Testis (tissue), 3 donors: Measurements from ENCODE around the gene MGAT5B. TPM values are rescaled to one million over a fixed set of nuclear protein-coding genes. Genes with fewer than 3 reads are reported as not detected.
"Not testable (repeated sequence)": the region's sequence is repeated elsewhere in the genome, so short reads cannot be mapped to it uniquely, and the experiment has no call there.

ENCODE experiments used
- DNase-seq: peaks from one replicate; pipeline ENCODE4 v3.0.0-alpha.2; 2019
- H3K27ac ChIP-seq, 2 donors: fragments of 200-600 bp; sonication (generic); one replicate each; pipeline ENCODE4 v1.5.1; 2019
- H3K27me3 ChIP-seq: fragments of 200-600 bp; sonication (generic); one replicate; pipeline ENCODE4 v1.5.1; 2019
- H3K36me3 ChIP-seq: fragments of 200-600 bp; sonication (generic); one replicate; pipeline ENCODE4 v1.5.1; 2017; ENCODE audit warnings: low read depth; ENCODE audit errors: missing control alignments
- H3K4me1 ChIP-seq: fragments of 200-600 bp; sonication (generic); one replicate; pipeline ENCODE4 v1.5.1; 2019
- H3K4me3 ChIP-seq, 2 donors: fragments of 200-600 bp; sonication (generic); one replicate each; pipeline ENCODE4 v1.5.1; 2017 to 2019
- H3K9me3 ChIP-seq: fragments of 200-600 bp; sonication (generic); one replicate; pipeline ENCODE4 v1.5.1; 2017
- CTCF ChIP-seq, 3 experiments: fragments of 450-650 bp in 2 of 3; fragments of 200-600 bp in 1 of 3; sonication (generic) in 1 of 3; IDR thresholded peaks; one replicate each; pipeline ENCODE4 v1.5.1; 2016 to 2019; ENCODE audit warnings: antibody characterized with exemption in 3 of 3, mild to moderate bottlenecking in 2 of 3, moderate library complexity in 1 of 3
- POLR2A ChIP-seq: fragments of 450-650 bp; IDR thresholded peaks from one replicate; pipeline ENCODE4 v1.6.1; 2017; ENCODE audit warnings: antibody characterized with exemption, mild to moderate bottlenecking, moderate library complexity
- WGBS, 2 donors: methylation state at CpG; one replicate each; pipeline ENCODE4 v1.1.5; 2018; 5-methylcytosine and 5-hydroxymethylcytosine counted together
- intact Hi-C: fragments of 100-400 bp; cut with DNase I; formaldehyde crosslinking; loops from one replicate; pipeline ENCODE4 v1.15.1; 2023; ENCODE audit warnings: low total_unique reads
- polyA plus RNA-seq: library from polyadenylated mRNA; stranded (reverse); fragments of 350-450 nt; fragmentation: Illumina TruSeq; extraction: RNeasy Lipid Tissue Mini Kit (QIAGEN cat#74804); gene quantifications from one replicate; pipeline ENCODE4 v1.2.3, GENCODE V29; 2014; ENCODE audit warnings: low read depth, low replicate concordance; ENCODE audit not compliant: insufficient read depth
- total RNA-seq, 2 donors: library from RNA; depleted of rRNA; stranded (reverse); fragments of >200 nt; gene quantifications; one replicate each; pipeline ENCODE4 v1.2.3, GENCODE V29; 2016

The MGAT5B gene
- total and polyA plus RNA-seq, 3 donors from 2014 or later, result 4.6 to 10.9 (median 9.0) TPM

GRCh38 chr17:76840884-76841775 is 27.1 kb upstream of the MGAT5B start:
- no peak for DNase-seq
- no peak overlapping the region for H3K4me3 ChIP-seq
- no peaks in the 10 kb centered on the region for H3K27me3 ChIP-seq
- no peak overlapping the region for H3K27ac ChIP-seq
- no peaks in the 10 kb centered on the region for H3K9me3 ChIP-seq
- intact Hi-C loops, result no loop called here
- H3K4me1 ChIP-seq, result peaks cover 7% of the 10 kb centered on the region
- WGBS, 2 donors, result 38 to 59% methylated on average over 4 to 8 of the region's 8 CpGs
- no peaks in the 10 kb centered on the region for H3K36me3 ChIP-seq
- TF ChIP-seq POLR2A, result no peak
- no peak for TF ChIP-seq CTCF (IDR thresholded peaks at IDR 0.05)

- DNase-seq, result no peak
- intact Hi-C loops, result no loop called here
- WGBS, 2 donors, result 30 to 38% methylated on average over 9 to 10 of the region's 10 CpGs
- Histone ChIP-seq H3K27me3 (no peaks in the 10 kb centered on the region), H3K36me3 (no peaks in the 10 kb centered on the region), H3K9me3 (no peaks in the 10 kb centered on the region), H3K4me1 (peaks cover 7% of the 10 kb centered on the region), H3K4me3 (no peak overlapping the region), H3K27ac (no peak overlapping the region)
- TF ChIP-seq POLR2A, result no peak
- no peak for TF ChIP-seq CTCF (IDR thresholded peaks at IDR 0.05)
Measured at GRCh38 chr17:76841776-76842405, 26.3 kb upstream of the MGAT5B start.

- H3K9me3 ChIP-seq, H3K27ac ChIP-seq, H3K36me3 ChIP-seq, H3K4me1 ChIP-seq, H3K4me3 ChIP-seq, intact Hi-C loops, H3K27me3 ChIP-seq, DNase-seq: not testable (repeated sequence)
- WGBS, 2 donors, result 85 to 90% methylated on average over 6 of the region's 6 CpGs
Measured at GRCh38 chr17:76843068-76843467, 25.1 kb upstream of the MGAT5B start.

- 71 to 76% methylated on average over 10 of the region's 10 CpGs for WGBS, 2 donors
- Histone ChIP-seq H3K4me3 (no peak overlapping the region), H3K27ac (no peak overlapping the region), H3K4me1 (peaks cover 7% of the 10 kb centered on the region), H3K36me3 (no peaks in the 10 kb centered on the region), H3K27me3 (no peaks in the 10 kb centered on the region), H3K9me3 (no peaks in the 10 kb centered on the region)
- intact Hi-C loops, result no loop called here
- DNase-seq, result no peak
- TF ChIP-seq POLR2A (no peak), CTCF (IDR thresholded peaks at IDR 0.05) (no peak)
Measured at GRCh38 chr17:76843703-76844484, 24.3 kb upstream of the MGAT5B start.

- TF ChIP-seq POLR2A, result no peak
- TF ChIP-seq CTCF (IDR thresholded peaks at IDR 0.05), result no peak
- no peaks in the 10 kb centered on the region for H3K36me3 ChIP-seq
- no peak overlapping the region for H3K27ac ChIP-seq
- DNase-seq, result no peak
- intact Hi-C loops, result no loop called here
- no peak overlapping the region for H3K4me3 ChIP-seq
- peaks cover 7% of the 10 kb centered on the region for H3K4me1 ChIP-seq
- 76 to 86% methylated on average over 3 to 4 of the region's 4 CpGs for WGBS, 2 donors
- no peaks in the 10 kb centered on the region for H3K9me3 ChIP-seq
- no peaks in the 10 kb centered on the region for H3K27me3 ChIP-seq
Measured at GRCh38 chr17:76844485-76844829, 23.7 kb upstream of the MGAT5B start.
